ENCODE data around the gene PRR35. TPM values are rescaled to one million over a fixed set of nuclear protein-coding genes. Genes with fewer than 3 reads are reported as not detected.

PRR35 gene
- polyA plus RNA-seq, 1 donor (not counting 4 experiments of a cell fraction or from before 2014, with no cell fraction given) = not detected

- peak within 1 kb of the TSS; percentile 45 to 95 (median 87) for H3K4me3 ChIP-seq (ENCODE audit: control insufficient read depth in 2 of 3, extremely low read depth in 1 of 3, insufficient read depth in 2 of 3, low read depth in 1 of 3, low read length in 3 of 3)
- H3K4me2 ChIP-seq (ENCODE audit: control insufficient read depth, extremely low read depth, insufficient read depth, low read depth, low read length) = peak within 1 kb of the TSS; percentile 90
- TF ChIP-seq, protein P1, sequence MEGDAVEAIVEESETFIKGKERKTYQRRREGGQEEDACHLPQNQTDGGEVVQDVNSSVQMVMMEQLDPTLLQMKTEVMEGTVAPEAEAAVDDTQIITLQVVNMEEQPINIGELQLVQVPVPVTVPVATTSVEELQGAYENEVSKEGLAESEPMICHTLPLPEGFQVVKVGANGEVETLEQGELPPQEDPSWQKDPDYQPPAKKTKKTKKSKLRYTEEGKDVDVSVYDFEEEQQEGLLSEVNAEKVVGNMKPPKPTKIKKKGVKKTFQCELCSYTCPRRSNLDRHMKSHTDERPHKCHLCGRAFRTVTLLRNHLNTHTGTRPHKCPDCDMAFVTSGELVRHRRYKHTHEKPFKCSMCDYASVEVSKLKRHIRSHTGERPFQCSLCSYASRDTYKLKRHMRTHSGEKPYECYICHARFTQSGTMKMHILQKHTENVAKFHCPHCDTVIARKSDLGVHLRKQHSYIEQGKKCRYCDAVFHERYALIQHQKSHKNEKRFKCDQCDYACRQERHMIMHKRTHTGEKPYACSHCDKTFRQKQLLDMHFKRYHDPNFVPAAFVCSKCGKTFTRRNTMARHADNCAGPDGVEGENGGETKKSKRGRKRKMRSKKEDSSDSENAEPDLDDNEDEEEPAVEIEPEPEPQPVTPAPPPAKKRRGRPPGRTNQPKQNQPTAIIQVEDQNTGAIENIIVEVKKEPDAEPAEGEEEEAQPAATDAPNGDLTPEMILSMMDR (optimal IDR thresholded peaks at IDR 0.05 in 1 of 3, IDR thresholded peaks at IDR 0.05 in 1 of 3, conservative IDR thresholded peaks at IDR 0.05 in 1 of 3; ENCODE audit: extremely low read depth in 1 of 3, insufficient read depth in 2 of 3, low read length in 3 of 3) = no peak
- no peak for TF ChIP-seq EZH2 (IDR thresholded peaks at IDR 0.05; ENCODE audit: low read length)
- no peak for FAIRE-seq
- dilution Hi-C loops (cut with MboI; ENCODE audit: extremely low pct_ligation_motif_present, low sequenced_read_pairs) = no loop called here
- no peaks in the 10 kb centered on the region for H3K9me3 ChIP-seq (ENCODE audit: control insufficient read depth, low read depth, low read length)
- H3K27ac ChIP-seq (ENCODE audit: control insufficient read depth, insufficient read depth, low read length) = peak within 1 kb of the TSS; percentile 52
- peaks cover 1 to 12% of the 10 kb centered on the region in 2 experiments for H3K36me3 ChIP-seq (ENCODE audit: control insufficient read depth in 2 of 2, extremely low read depth in 1 of 2, insufficient read depth in 2 of 2, low read length in 2 of 2)
- no peaks in the 10 kb centered on the region for H4K20me1 ChIP-seq (ENCODE audit: control insufficient read depth, extremely low read depth, insufficient read depth, low read length)
- H3K9me1 ChIP-seq (ENCODE audit: control insufficient read depth, extremely low read depth, insufficient read depth, low read length) = no peaks in the 10 kb centered on the region
- peaks cover 14% of the 10 kb centered on the region for H3K79me2 ChIP-seq (ENCODE audit: control insufficient read depth, insufficient read depth, low read length)
- no peak for DNase-seq (ENCODE audit: low read depth, low spot score)
- no peaks in the 10 kb centered on the region for H3K27me3 ChIP-seq (ENCODE audit: control insufficient read depth, extremely low read depth, insufficient read depth, low read length)
- peaks cover 22% of the 10 kb centered on the region for H3K4me1 ChIP-seq (ENCODE audit: control insufficient read depth, extremely low read depth, insufficient read depth, low read length)
- peak within 1 kb of the TSS; percentile 85 for H3K9ac ChIP-seq (ENCODE audit: control insufficient read depth, extremely low read depth, insufficient read depth, low read length)
- peak within 1 kb of the TSS; percentile 73 for H2AFZ ChIP-seq (ENCODE audit: control insufficient read depth, low read length)
These were observed 9.5 kb downstream of the PRR35 start, which contains the start of gene PIGQ for GRCh38 chr16:569445-570254. TSS of gene PIGQ (plus strand) at chr16:569968. CDS start at chr16:574075, 4,107 bp downstream.

DNA sequence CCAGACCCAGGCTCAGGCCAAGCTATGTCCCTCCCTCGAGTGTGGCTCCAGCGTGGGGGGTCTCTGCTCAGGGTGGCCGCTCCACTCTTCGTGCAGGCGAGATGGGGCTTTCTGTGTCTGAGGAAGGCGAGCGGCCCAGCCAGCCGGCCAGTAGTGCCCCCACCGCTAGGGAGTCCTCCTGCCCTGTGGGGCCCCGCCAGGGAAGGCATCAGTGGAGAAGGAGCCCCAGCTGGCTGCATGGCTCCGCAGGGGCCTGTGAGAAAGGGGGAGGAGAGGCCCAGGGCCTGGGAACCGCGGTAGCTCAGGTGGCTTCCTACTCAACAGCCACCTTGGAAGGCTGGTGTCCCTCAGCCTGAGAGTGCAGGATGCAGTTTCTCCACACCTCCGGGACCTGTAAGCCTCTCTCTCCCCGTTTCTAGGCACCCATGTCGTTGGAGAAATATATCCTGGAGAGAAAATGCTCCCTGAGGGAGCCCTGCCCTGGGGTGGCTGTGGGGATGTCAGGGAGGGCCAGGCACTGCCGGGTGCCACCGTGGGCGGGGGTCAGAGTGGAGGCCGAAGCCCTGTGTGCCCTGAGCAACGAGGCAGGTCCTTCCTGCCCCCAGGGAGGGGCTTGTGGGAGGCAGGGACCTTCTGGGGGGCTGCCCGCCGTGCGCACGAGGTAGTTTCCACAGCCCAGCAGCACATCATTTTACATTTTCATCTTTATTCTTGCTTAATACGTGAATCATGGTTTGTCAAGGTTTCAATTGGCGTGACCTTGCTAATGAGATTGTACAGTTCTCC is 12.9 kb downstream of the PRR35 start:
- Histone ChIP-seq H3K36me3 (ENCODE audit: control insufficient read depth in 2 of 2, extremely low read depth in 1 of 2, insufficient read depth in 2 of 2, low read length in 2 of 2) (peaks cover 7 to 15% of the 10 kb centered on the region in 2 experiments), H3K4me1 (ENCODE audit: control insufficient read depth, extremely low read depth, insufficient read depth, low read length) (peaks cover 13% of the 10 kb centered on the region), H4K20me1 (ENCODE audit: control insufficient read depth, extremely low read depth, insufficient read depth, low read length) (no peaks in the 10 kb centered on the region), H3K9me1 (ENCODE audit: control insufficient read depth, extremely low read depth, insufficient read depth, low read length) (no peaks in the 10 kb centered on the region), H3K9ac (ENCODE audit: control insufficient read depth, extremely low read depth, insufficient read depth, low read length) (no peak overlapping the region), H3K27ac (ENCODE audit: control insufficient read depth, insufficient read depth, low read length) (no peak overlapping the region), H3K27me3 (ENCODE audit: control insufficient read depth, extremely low read depth, insufficient read depth, low read length) (no peaks in the 10 kb centered on the region), H3K4me2 (ENCODE audit: control insufficient read depth, extremely low read depth, insufficient read depth, low read depth, low read length) (no peak overlapping the region), H3K9me3 (ENCODE audit: control insufficient read depth, low read depth, low read length) (no peaks in the 10 kb centered on the region), H2AFZ (ENCODE audit: control insufficient read depth, low read length) (no peak overlapping the region), H3K4me3 (ENCODE audit: control insufficient read depth in 2 of 3, extremely low read depth in 1 of 3, insufficient read depth in 2 of 3, low read depth in 1 of 3, low read length in 3 of 3) (no peak overlapping the region), H3K79me2 (ENCODE audit: control insufficient read depth, insufficient read depth, low read length) (peaks cover 14% of the 10 kb centered on the region)
- FAIRE-seq = no peak
- dilution Hi-C loops (cut with MboI; ENCODE audit: extremely low pct_ligation_motif_present, low sequenced_read_pairs) = no loop called here
- TF ChIP-seq, protein P1 (optimal IDR thresholded peaks at IDR 0.05 in 1 of 3, IDR thresholded peaks at IDR 0.05 in 1 of 3, conservative IDR thresholded peaks at IDR 0.05 in 1 of 3; ENCODE audit: extremely low read depth in 1 of 3, insufficient read depth in 2 of 3, low read length in 3 of 3) = no peak
- no peak for TF ChIP-seq EZH2 (IDR thresholded peaks at IDR 0.05; ENCODE audit: low read length)
- no peak for DNase-seq (ENCODE audit: low read depth, low spot score)

All from keratinocyte (primary cell).